DOHH2 (cell line): ENCODE results near the gene EIF4A3.

Experiments
- CTCF ChIP-seq: fragments of 200-600 bp; sonication (generic); IDR thresholded peaks from one replicate; pipeline ENCODE4 v1.5.1; 2014; ENCODE audit warnings: antibody characterized with exemption, mild to moderate bottlenecking, low read depth, low read length; ENCODE audit not compliant: poor library complexity, severe bottlenecking
- EZH2phosphoT487 ChIP-seq: fragments of 200-600 bp; sonication (generic); IDR thresholded peaks from 2 replicates; pipeline ENCODE4 v1.6.1; 2017; ENCODE audit warnings: borderline replicate concordance, mild to moderate bottlenecking, antibody characterized with exemption, low read length, moderate library complexity, mixed read lengths

- no peak for TF ChIP-seq CTCF
- no peak for TF ChIP-seq EZH2phosphoT487
Measured at GRCh38 chr17:80141463-80142165, 5.3 kb downstream of the EIF4A3 start.
